Sigmoid colon (tissue), 7 donors: ENCODE data around the gene NFKB1. TPM values are rescaled to one million over a fixed set of nuclear protein-coding genes. Genes with fewer than 3 reads are reported as not detected.
"Not testable (repeated sequence)": the region's sequence is repeated elsewhere in the genome, so short reads cannot be mapped to it uniquely, and the experiment has no call there.

Experiments
- DNase-seq: peaks from one replicate; pipeline ENCODE4 v3.0.0-alpha.2; 2019
- H3K27ac ChIP-seq, 4 donors: fragments of 200-600 bp; sonication (generic); one replicate each; pipeline ENCODE4 v1.5.1; 2016 to 2019; ENCODE audit warnings: mild to moderate bottlenecking in 1 of 4
- H3K27me3 ChIP-seq, 3 donors: fragments of 200-600 bp; sonication (generic); one replicate each; pipeline ENCODE4 v1.5.1; 2019; ENCODE audit warnings: mild to moderate bottlenecking in 1 of 3
- H3K36me3 ChIP-seq, 4 donors: fragments of 200-600 bp; sonication (generic); one replicate each; pipeline ENCODE4 v1.5.1; 2016 to 2019
- H3K4me1 ChIP-seq, 4 donors: fragments of 200-600 bp; sonication (generic); one replicate each; pipeline ENCODE4 v1.5.1; 2017 to 2019
- H3K4me3 ChIP-seq, 4 donors: fragments of 200-600 bp; sonication (generic); one replicate each; pipeline ENCODE4 v1.5.1; 2017 to 2019; ENCODE audit warnings: mild to moderate bottlenecking in 2 of 4, moderate library complexity in 1 of 4
- H3K9me3 ChIP-seq, 4 donors: fragments of 200-600 bp in 3 of 4; sonication (generic) in 3 of 4; one replicate each; pipeline versions ENCODE4 v1.5.1 to v1.6.1; 2013 to 2019
- CTCF ChIP-seq, 4 experiments: fragments of 450-650 bp in 3 of 4; fragments of 200-600 bp in 1 of 4; IDR thresholded peaks; one replicate each; pipeline ENCODE4 v1.5.1; 2016 to 2019; ENCODE audit warnings: antibody characterized with exemption in 4 of 4, mild to moderate bottlenecking in 3 of 4, moderate library complexity in 2 of 4
- EP300 ChIP-seq, 4 donors: sonication (generic); formaldehyde crosslinking; IDR thresholded peaks; one replicate each; pipeline ENCODE4 v1.6.1; 2017; ENCODE audit warnings: antibody characterized with exemption in 4 of 4
- POLR2A ChIP-seq, 2 donors: fragments of 450-650 bp; IDR thresholded peaks; one replicate each; pipeline ENCODE4 v1.6.1; 2016; ENCODE audit warnings: antibody characterized with exemption in 2 of 2, mild to moderate bottlenecking in 2 of 2, moderate library complexity in 2 of 2
- POLR2AphosphoS5 ChIP-seq, 4 donors: sonication (generic); formaldehyde crosslinking; IDR thresholded peaks; one replicate each; pipeline ENCODE4 v1.6.1; 2017; ENCODE audit warnings: antibody characterized with exemption in 4 of 4
- WGBS, 2 donors: extraction: QIAGEN DNeasy Blood & Tissue Kit; methylation state at CpG; one replicate each; pipeline ENCODE4 v1.1.7; 2013; 5-methylcytosine and 5-hydroxymethylcytosine counted together
- intact Hi-C: fragments of 100-400 bp; cut with DNase I; formaldehyde crosslinking; loops from one replicate; pipeline ENCODE4 v1.15.1; 2023
- polyA plus RNA-seq, 3 donors: library from polyadenylated mRNA; stranded (reverse); fragments of 200-250 nt; gene quantifications; one replicate each; pipeline ENCODE4 v1.2.3, GENCODE V29; 2013
- total RNA-seq, 4 donors: library from RNA; depleted of rRNA; stranded (reverse); fragments of >200 nt; gene quantifications; one replicate each; pipeline ENCODE4 v1.1.0, GENCODE V29; 2016
- donor health status: healthy with polysubstance abuse.
- donor health status: Bipolar disorder and iron deficiency.
- donor health status: healthy.

NFKB1 gene
- total and polyA plus RNA-seq, 7 donors = 19.2 to 29.8 (median 27.0) TPM

DNA sequence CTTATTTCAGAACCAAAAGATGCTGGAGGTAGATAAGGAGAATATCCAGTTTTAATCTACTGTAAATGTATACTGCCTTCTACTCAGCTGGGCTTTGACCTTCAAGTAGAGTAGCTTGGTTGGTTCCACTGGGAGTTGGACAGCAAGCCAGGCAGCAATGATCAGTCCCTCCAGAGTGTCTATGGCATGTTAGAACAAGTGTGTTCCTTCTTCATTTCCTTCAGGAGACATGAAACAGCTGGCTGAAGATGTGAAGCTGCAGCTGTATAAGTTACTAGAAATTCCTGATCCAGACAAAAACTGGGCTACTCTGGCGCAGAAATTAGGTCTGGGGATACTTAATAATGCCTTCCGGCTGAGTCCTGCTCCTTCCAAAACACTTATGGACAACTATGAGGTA is 111.1 kb downstream of the NFKB1 start:
- Histone ChIP-seq H3K27me3 (no peaks in the 10 kb centered on the region), H3K4me1 (no peaks in the 10 kb centered on the region), H3K27ac (no peak overlapping the region), H3K36me3 (peaks cover 12 to 99% (median 35%) of the 10 kb centered on the region in 4 donors), H3K4me3 (no peak overlapping the region), H3K9me3 (no peaks in the 10 kb centered on the region)
- DNase-seq = no peak
- WGBS, 2 donors = 92 to 96% methylated on average over 2 of the region's 2 CpGs
- intact Hi-C loops = no loop called here
- TF ChIP-seq POLR2AphosphoS5 (IDR thresholded peaks at IDR 0.05) (no peak), POLR2A (IDR thresholded peaks at IDR 0.05) (no peak), EP300 (IDR thresholded peaks at IDR 0.05) (no peak), CTCF (IDR thresholded peaks at IDR 0.05) (no peak)

DNA sequence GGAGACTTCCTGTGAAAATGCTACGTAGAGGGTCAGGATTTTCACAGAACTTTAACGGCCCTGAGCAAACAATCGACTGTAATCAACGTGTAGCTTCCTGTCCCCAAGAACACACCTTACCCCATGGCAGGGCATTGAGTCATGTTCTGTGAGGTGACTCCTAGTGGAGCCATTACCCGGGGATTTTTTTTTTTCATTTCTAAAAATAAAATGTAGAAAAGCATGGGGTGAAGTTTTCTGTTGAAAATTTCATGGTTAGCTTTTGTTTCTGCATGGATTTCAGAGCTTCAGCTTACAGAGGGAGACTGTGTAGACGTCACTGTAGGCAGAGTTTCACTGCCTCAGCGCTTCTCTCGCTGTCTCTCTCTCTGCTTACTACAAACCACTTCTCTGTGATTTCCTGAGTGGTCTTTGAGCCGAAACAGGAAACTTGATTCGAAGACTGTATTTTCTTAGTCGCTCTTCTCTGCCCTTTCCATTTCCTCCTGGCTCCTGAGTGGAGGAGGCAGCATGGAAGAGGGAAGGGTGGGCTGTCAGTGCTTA is 111.7 kb downstream of the NFKB1 start:
- TF ChIP-seq POLR2A (IDR thresholded peaks at IDR 0.05) (no peak), CTCF (IDR thresholded peaks at IDR 0.05) (no peak), EP300 (IDR thresholded peaks at IDR 0.05) (no peak), POLR2AphosphoS5 (IDR thresholded peaks at IDR 0.05) (no peak)
- DNase-seq = no peak
- no peaks in the 10 kb centered on the region for H3K27me3 ChIP-seq
- WGBS, 2 donors = 42 to 51% methylated on average over 11 of the region's 11 CpGs
- no peak overlapping the region for H3K27ac ChIP-seq
- H3K4me1 ChIP-seq = no peaks in the 10 kb centered on the region
- peaks cover 12 to 95% (median 29%) of the 10 kb centered on the region in 4 donors for H3K36me3 ChIP-seq
- intact Hi-C loops = no loop called here
- H3K9me3 ChIP-seq = no peaks in the 10 kb centered on the region
- H3K4me3 ChIP-seq = no peak overlapping the region

- Histone ChIP-seq H3K27me3 (no peaks in the 10 kb centered on the region), H3K36me3 (peaks cover 12 to 76% (median 25%) of the 10 kb centered on the region in 4 donors), H3K4me1 (no peaks in the 10 kb centered on the region), H3K4me3 (no peak overlapping the region), H3K9me3 (no peaks in the 10 kb centered on the region), H3K27ac (no peak overlapping the region)
- intact Hi-C loops = no loop called here
- 79 to 93% methylated on average over 9 of the region's 9 CpGs for WGBS, 2 donors
- no peak for TF ChIP-seq POLR2A (IDR thresholded peaks at IDR 0.05)
- TF ChIP-seq POLR2AphosphoS5 (IDR thresholded peaks at IDR 0.05) = no peak
- no peak for TF ChIP-seq CTCF (IDR thresholded peaks at IDR 0.05)
- TF ChIP-seq EP300 (IDR thresholded peaks at IDR 0.05) = no peak
- no peak for DNase-seq
Observed at GRCh38 chr4:102614801-102615200, 113.6 kb downstream of the NFKB1 start.

GRCh38 chr4:102616636-102617035 is 115.5 kb downstream of the NFKB1 start:
- no peak for DNase-seq
- H3K4me3 ChIP-seq = no peak overlapping the region
- peaks cover 7 to 58% (median 19%) of the 10 kb centered on the region in 4 donors for H3K36me3 ChIP-seq
- no peak overlapping the region for H3K27ac ChIP-seq
- TF ChIP-seq EP300 (IDR thresholded peaks at IDR 0.05) (no peak), POLR2AphosphoS5 (IDR thresholded peaks at IDR 0.05) (peak in 1 of 4 donors; percentile 9)
- 74 to 84% methylated on average over 9 of the region's 9 CpGs for WGBS, 2 donors
- no peaks in the 10 kb centered on the region for H3K27me3 ChIP-seq
- H3K9me3 ChIP-seq = no peaks in the 10 kb centered on the region
- intact Hi-C loops = no loop called here
- H3K4me1 ChIP-seq = peaks cover 0 to 9% (median 6%) of the 10 kb centered on the region in 4 donors

DNA sequence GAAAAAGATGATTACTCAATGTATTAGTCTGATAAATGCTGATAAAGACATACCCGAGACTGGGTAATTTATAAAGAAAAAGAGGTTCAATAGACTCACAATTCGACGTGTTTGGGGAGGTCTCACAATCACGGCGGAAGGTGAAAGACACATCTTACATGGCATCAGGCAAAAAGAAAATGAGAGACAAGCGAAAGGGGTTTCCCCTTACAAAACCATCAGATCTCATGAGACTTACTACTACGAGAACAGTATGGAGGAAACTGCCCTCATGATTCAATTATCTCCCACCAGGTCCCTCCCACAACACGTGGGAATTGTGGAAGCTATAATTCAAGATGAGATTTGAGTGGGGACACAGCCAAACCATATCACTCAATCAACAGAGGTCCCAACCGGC is 117.9 kb downstream of the NFKB1 start:
- H3K4me3 ChIP-seq, H3K27ac ChIP-seq, intact Hi-C loops, H3K27me3 ChIP-seq, H3K9me3 ChIP-seq, H3K4me1 ChIP-seq, DNase-seq: not testable (repeated sequence)
- H3K36me3 ChIP-seq = peaks cover 0 to 34% (median 8%) of the 10 kb centered on the region in 4 donors
- 60 to 64% methylated on average over 9 of the region's 9 CpGs for WGBS, 2 donors

GRCh38 chr4:102619776-102620631 is 118.8 kb downstream of the NFKB1 start:
- H3K9me3 ChIP-seq, H3K4me1 ChIP-seq, H3K4me3 ChIP-seq, H3K27ac ChIP-seq, DNase-seq, H3K27me3 ChIP-seq: not testable (repeated sequence)
- 61 to 78% methylated on average over 4 of the region's 4 CpGs for WGBS, 2 donors
- H3K36me3 ChIP-seq = peaks cover 0 to 24% (median 2%) of the 10 kb centered on the region in 4 donors
- intact Hi-C loops = loop anchor here (2.0 to 5.0 kb wide), 3 partner anchors 123 to 477 kb away; partner anchors contain the start of gene BDH2
